ENCODE data around the gene FEM1C. TPM values are rescaled to one million over a fixed set of nuclear protein-coding genes. Genes with fewer than 3 reads are reported as not detected.

FEM1C gene
- total RNA-seq, 2 donors from 2014 or later = 31.3 to 31.7 TPM

GRCh38 chr5:115575167-115576070, 30.8 kb upstream of the FEM1C start:
- H3K9me3 ChIP-seq (ENCODE audit: control insufficient read depth, low read length, poor library complexity, severe bottlenecking) = no peaks in the 10 kb centered on the region
- DNase-seq (no peak), ATAC-seq (no peak)
- H3K4me3 Mint-ChIP-seq = no peak overlapping the region
- H3K36me3 Mint-ChIP-seq (ENCODE audit: low read depth) = no peaks in the 10 kb centered on the region
- H3K27ac Mint-ChIP-seq = no peak overlapping the region
- peaks cover 4% of the 10 kb centered on the region for H3K4me1 Mint-ChIP-seq
- H3K27me3 Mint-ChIP-seq = peaks cover 14% of the 10 kb centered on the region

- H3K4me3 Mint-ChIP-seq = no peak overlapping the region
Observed at GRCh38 chr5:115573133-115573532, 28.6 kb upstream of the FEM1C start.

GRCh38 chr5:115571441-115571878, 26.9 kb upstream of the FEM1C start:
- ATAC-seq = no peak
- Mint-ChIP-seq H3K36me3 (ENCODE audit: low read depth) (no peaks in the 10 kb centered on the region), H3K27me3 (peaks cover 10% of the 10 kb centered on the region), H3K4me3 (no peak overlapping the region), H3K27ac (no peak overlapping the region), H3K4me1 (peaks cover 4% of the 10 kb centered on the region)
- no peak for DNase-seq
- no peaks in the 10 kb centered on the region for H3K9me3 ChIP-seq (ENCODE audit: control insufficient read depth, low read length, poor library complexity, severe bottlenecking)

More at GRCh38 chr5:115573133-115573532, 28.6 kb upstream of the FEM1C start:
- H3K36me3 Mint-ChIP-seq (ENCODE audit: low read depth) = no peaks in the 10 kb centered on the region
- ATAC-seq = no peak
- DNase-seq = no peak
- no peaks in the 10 kb centered on the region for H3K9me3 ChIP-seq (ENCODE audit: control insufficient read depth, low read length, poor library complexity, severe bottlenecking)
- no peak overlapping the region for H3K27ac Mint-ChIP-seq
- peaks cover 4% of the 10 kb centered on the region for H3K4me1 Mint-ChIP-seq
- H3K27me3 Mint-ChIP-seq = peaks cover 14% of the 10 kb centered on the region

GRCh38 chr5:115568668-115569067, 24.1 kb upstream of the FEM1C start:
- Mint-ChIP-seq H3K27ac (no peak overlapping the region), H3K36me3 (ENCODE audit: low read depth) (no peaks in the 10 kb centered on the region), H3K4me1 (peaks cover 2% of the 10 kb centered on the region), H3K27me3 (peaks cover 6% of the 10 kb centered on the region), H3K4me3 (no peak overlapping the region)
- H3K9me3 ChIP-seq (ENCODE audit: control insufficient read depth, low read length, poor library complexity, severe bottlenecking) = no peaks in the 10 kb centered on the region
- DNase-seq (no peak), ATAC-seq (no peak)

GRCh38 chr5:115565233-115565632, 20.7 kb upstream of the FEM1C start:
- no peak for ATAC-seq
- Mint-ChIP-seq H3K27me3 (peaks cover 16% of the 10 kb centered on the region), H3K4me1 (no peaks in the 10 kb centered on the region), H3K36me3 (ENCODE audit: low read depth) (no peaks in the 10 kb centered on the region), H3K4me3 (no peak overlapping the region), H3K27ac (no peak overlapping the region)
- DNase-seq = no peak
- H3K9me3 ChIP-seq (ENCODE audit: control insufficient read depth, low read length, poor library complexity, severe bottlenecking) = no peaks in the 10 kb centered on the region

- no peaks in the 10 kb centered on the region for H3K9me3 ChIP-seq (ENCODE audit: control insufficient read depth, low read length, poor library complexity, severe bottlenecking)
- no peak overlapping the region for H3K4me3 Mint-ChIP-seq
- ATAC-seq = no peak
- H3K27me3 Mint-ChIP-seq = peaks cover 35% of the 10 kb centered on the region
- no peak overlapping the region for H3K27ac Mint-ChIP-seq
- no peak for DNase-seq
- peaks cover 3% of the 10 kb centered on the region for H3K36me3 Mint-ChIP-seq (ENCODE audit: low read depth)
- H3K4me1 Mint-ChIP-seq = peaks cover 3% of the 10 kb centered on the region
Observed at GRCh38 chr5:115561176-115561575, 16.6 kb upstream of the FEM1C start.

- ATAC-seq (no peak), DNase-seq (no peak)
- peaks cover 39% of the 10 kb centered on the region for H3K27me3 Mint-ChIP-seq
- no peak overlapping the region for H3K4me3 Mint-ChIP-seq
- H3K4me1 Mint-ChIP-seq = peaks cover 3% of the 10 kb centered on the region
- no peak overlapping the region for H3K27ac Mint-ChIP-seq
- no peaks in the 10 kb centered on the region for H3K9me3 ChIP-seq (ENCODE audit: control insufficient read depth, low read length, poor library complexity, severe bottlenecking)
- peaks cover 3% of the 10 kb centered on the region for H3K36me3 Mint-ChIP-seq (ENCODE audit: low read depth)
Observed at GRCh38 chr5:115559524-115559923, 14.9 kb upstream of the FEM1C start.

- ATAC-seq (no peak), DNase-seq (no peak)
- no peak overlapping the region for H3K27ac Mint-ChIP-seq
- H3K27me3 Mint-ChIP-seq = peaks cover 39% of the 10 kb centered on the region
- H3K36me3 Mint-ChIP-seq (ENCODE audit: low read depth) = peaks cover 3% of the 10 kb centered on the region
- H3K4me1 Mint-ChIP-seq = peaks cover 3% of the 10 kb centered on the region
- H3K9me3 ChIP-seq (ENCODE audit: control insufficient read depth, low read length, poor library complexity, severe bottlenecking) = no peaks in the 10 kb centered on the region
- no peak overlapping the region for H3K4me3 Mint-ChIP-seq
Observed at GRCh38 chr5:115558388-115558956, 13.9 kb upstream of the FEM1C start.

- H3K9me3 ChIP-seq (ENCODE audit: control insufficient read depth, low read length, poor library complexity, severe bottlenecking) = no peaks in the 10 kb centered on the region
- DNase-seq (no peak), ATAC-seq (no peak)
- H3K4me1 Mint-ChIP-seq = peaks cover 3% of the 10 kb centered on the region
- H3K36me3 Mint-ChIP-seq (ENCODE audit: low read depth) = peaks cover 3% of the 10 kb centered on the region
- H3K27ac Mint-ChIP-seq = no peak overlapping the region
- peaks cover 33% of the 10 kb centered on the region for H3K27me3 Mint-ChIP-seq
- no peak overlapping the region for H3K4me3 Mint-ChIP-seq
Observed at GRCh38 chr5:115557667-115558387, 13.3 kb upstream of the FEM1C start.

GRCh38 chr5:115556276-115556675, 11.7 kb upstream of the FEM1C start:
- Mint-ChIP-seq H3K36me3 (ENCODE audit: low read depth) (peaks cover 3% of the 10 kb centered on the region), H3K4me1 (peaks cover 3% of the 10 kb centered on the region), H3K27ac (no peak overlapping the region), H3K4me3 (no peak overlapping the region), H3K27me3 (peaks cover 42% of the 10 kb centered on the region)
- no peak for DNase-seq
- no peaks in the 10 kb centered on the region for H3K9me3 ChIP-seq (ENCODE audit: control insufficient read depth, low read length, poor library complexity, severe bottlenecking)
- no peak for ATAC-seq

- H3K4me3 Mint-ChIP-seq = no peak overlapping the region
- no peak overlapping the region for H3K27ac Mint-ChIP-seq
- H3K27me3 Mint-ChIP-seq = peaks cover 35% of the 10 kb centered on the region
- no peaks in the 10 kb centered on the region for H3K9me3 ChIP-seq (ENCODE audit: control insufficient read depth, low read length, poor library complexity, severe bottlenecking)
- H3K36me3 Mint-ChIP-seq (ENCODE audit: low read depth) = peaks cover 3% of the 10 kb centered on the region
- H3K4me1 Mint-ChIP-seq = peaks cover 3% of the 10 kb centered on the region
- ATAC-seq (no peak), DNase-seq (no peak)
Observed at GRCh38 chr5:115555084-115555633, 10.6 kb upstream of the FEM1C start.

GRCh38 chr5:115553082-115553481, 8.5 kb upstream of the FEM1C start:
- H3K4me1 Mint-ChIP-seq = peaks cover 2% of the 10 kb centered on the region
- no peaks in the 10 kb centered on the region for H3K9me3 ChIP-seq (ENCODE audit: control insufficient read depth, low read length, poor library complexity, severe bottlenecking)
- peaks cover 3% of the 10 kb centered on the region for H3K36me3 Mint-ChIP-seq (ENCODE audit: low read depth)
- H3K27ac Mint-ChIP-seq = no peak overlapping the region
- DNase-seq = no peak
- ATAC-seq = no peak
- H3K27me3 Mint-ChIP-seq = peaks cover 27% of the 10 kb centered on the region
- no peak overlapping the region for H3K4me3 Mint-ChIP-seq

- no peak overlapping the region for H3K27ac Mint-ChIP-seq
- DNase-seq (no peak), ATAC-seq (peak; percentile 33)
- H3K9me3 ChIP-seq (ENCODE audit: control insufficient read depth, low read length, poor library complexity, severe bottlenecking) = no peaks in the 10 kb centered on the region
- no peaks in the 10 kb centered on the region for H3K36me3 Mint-ChIP-seq (ENCODE audit: low read depth)
- H3K4me3 Mint-ChIP-seq = no peak overlapping the region
- peaks cover 18% of the 10 kb centered on the region for H3K27me3 Mint-ChIP-seq
- no peaks in the 10 kb centered on the region for H3K4me1 Mint-ChIP-seq
Observed at GRCh38 chr5:115551415-115551814, 6.8 kb upstream of the FEM1C start.

Measured in T-helper 17 cell (primary cell).